H4 (cell line): ENCODE measurements around the gene VRTN. TPM values are rescaled to one million over a fixed set of nuclear protein-coding genes. Genes with fewer than 3 reads are reported as not detected.
"Not testable (repeated sequence)": the region's sequence is repeated elsewhere in the genome, so short reads cannot be mapped to it uniquely, and the experiment has no call there.

ENCODE experiments used
- DNase-seq: peaks from one replicate; pipeline ENCODE4 v3.0.0-alpha.2; 2015; ENCODE audit warnings: low spot score
- total RNA-seq: library from RNA; depleted of rRNA; stranded (reverse); fragments of >200 nt; shearing (Covaris generic); gene quantifications from 2 replicates; pipeline ENCODE4 v1.2.3, GENCODE V29; 2014

The VRTN gene
- total RNA-seq, 1 experiment from 2014 or later: not detected

DNA sequence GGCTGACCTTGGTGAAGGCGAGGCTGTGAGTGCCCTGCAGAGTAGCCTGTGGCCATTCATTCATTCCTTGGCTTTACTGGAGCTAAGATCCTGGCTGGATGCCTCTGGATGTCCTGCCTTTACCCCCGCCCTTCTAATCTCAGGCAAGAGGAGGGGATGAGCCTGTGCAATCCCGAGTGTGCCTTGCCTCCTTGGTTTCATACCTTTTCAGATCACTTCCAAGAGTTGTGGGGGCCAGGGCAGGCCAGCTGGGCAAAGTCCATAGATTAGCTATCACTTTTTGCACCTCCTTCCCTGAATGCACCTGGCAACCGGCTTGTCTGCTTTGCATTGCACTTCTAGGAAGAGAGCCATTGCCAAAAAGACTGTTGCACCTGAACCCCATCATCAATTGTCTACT, 1.5 kb downstream of the VRTN start:
- no peak for DNase-seq

- no peak for DNase-seq
Measured at GRCh38 chr14:74350211-74350927, 2.1 kb downstream of the VRTN start.

- no peak for DNase-seq
Measured at GRCh38 chr14:74350928-74351323, 2.7 kb downstream of the VRTN start.

DNA sequence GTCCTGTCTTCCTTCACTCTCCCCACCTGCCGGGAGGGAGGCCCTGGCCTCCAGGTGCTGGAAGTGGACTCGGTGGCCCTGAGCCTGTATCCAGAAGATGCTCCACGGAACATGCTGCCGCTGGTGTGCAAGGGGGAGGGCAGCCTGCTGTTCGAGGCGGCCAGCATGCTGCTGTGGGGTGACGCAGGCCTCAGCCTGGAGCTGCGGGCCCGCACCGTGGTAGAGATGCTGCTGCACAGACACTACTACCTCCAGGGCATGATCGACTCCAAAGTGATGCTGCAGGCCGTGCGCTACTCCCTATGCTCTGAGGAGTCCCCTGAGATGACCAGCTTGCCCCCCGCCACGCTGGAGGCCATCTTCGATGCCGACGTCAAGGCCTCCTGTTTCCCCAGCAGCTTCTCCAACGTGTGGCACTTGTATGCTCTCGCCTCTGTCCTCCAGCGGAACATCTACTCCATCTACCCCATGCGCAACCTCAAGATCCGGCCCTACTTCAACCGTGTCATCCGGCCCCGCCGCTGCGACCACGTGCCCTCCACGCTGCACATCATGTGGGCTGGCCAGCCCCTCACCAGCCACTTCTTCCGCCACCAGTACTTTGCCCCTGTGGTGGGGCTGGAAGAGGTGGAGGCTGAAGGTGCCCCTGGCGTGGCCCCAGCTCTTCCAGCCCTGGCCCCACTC, 8.8 kb downstream of the VRTN start:
- no peak for DNase-seq

- no peak for DNase-seq
Measured at GRCh38 chr14:74357585-74357984, 9.3 kb downstream of the VRTN start.

- DNase-seq: no peak
Measured at GRCh38 chr14:74358176-74358829, 10.0 kb downstream of the VRTN start.

DNA sequence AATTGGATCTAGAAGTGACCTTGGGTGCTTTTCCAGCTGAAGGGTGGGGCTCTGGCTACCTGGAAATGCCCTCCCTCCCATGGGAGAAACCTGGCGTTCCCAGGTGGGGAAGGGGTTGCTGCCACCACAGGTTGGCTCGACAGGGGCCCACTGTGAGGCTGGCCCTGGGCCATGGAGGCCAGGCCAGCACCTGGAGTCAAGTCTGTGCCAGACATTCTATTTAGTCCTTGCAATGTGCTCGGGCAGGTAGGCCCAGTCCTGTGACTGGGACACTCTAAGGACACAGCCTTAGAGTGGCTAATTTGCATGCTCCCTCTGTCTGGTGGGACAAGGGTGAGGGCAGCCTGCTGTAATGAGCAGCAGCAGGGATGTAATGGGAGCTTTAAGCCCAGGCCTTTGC, 11.9 kb downstream of the VRTN start:
- DNase-seq: no peak

GRCh38 chr14:74362361-74362915, 14.2 kb downstream of the VRTN start:
- DNase-seq: peak; percentile 68

- DNase-seq: no peak
Measured at GRCh38 chr14:74364271-74364880, 16.1 kb downstream of the VRTN start.

DNA sequence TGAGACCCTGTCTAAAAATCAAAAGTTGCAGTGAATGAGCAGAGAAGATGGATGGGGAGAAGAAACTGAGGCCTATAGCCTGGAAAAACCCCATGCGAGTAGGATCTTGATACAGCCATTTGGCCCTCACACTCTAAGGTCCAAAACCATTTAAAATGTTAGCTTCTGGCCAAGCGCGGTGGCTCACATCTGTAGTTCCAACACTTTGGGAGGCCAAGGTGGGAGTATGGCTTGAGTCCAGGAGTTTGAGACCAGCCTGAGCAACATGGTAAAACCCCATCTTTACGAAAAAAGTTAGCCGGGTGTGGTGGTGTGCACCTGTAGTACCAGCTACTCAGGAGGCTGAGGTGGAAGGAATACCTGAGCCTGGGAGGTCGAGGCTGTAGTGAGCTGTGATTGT, 19.8 kb downstream of the VRTN start:
- no peak for DNase-seq

GRCh38 chr14:74368441-74368840, 20.2 kb downstream of the VRTN start:
- DNase-seq: no peak

GRCh38 chr14:74377976-74378690, 29.9 kb downstream of the VRTN start:
- no peak for DNase-seq

DNA sequence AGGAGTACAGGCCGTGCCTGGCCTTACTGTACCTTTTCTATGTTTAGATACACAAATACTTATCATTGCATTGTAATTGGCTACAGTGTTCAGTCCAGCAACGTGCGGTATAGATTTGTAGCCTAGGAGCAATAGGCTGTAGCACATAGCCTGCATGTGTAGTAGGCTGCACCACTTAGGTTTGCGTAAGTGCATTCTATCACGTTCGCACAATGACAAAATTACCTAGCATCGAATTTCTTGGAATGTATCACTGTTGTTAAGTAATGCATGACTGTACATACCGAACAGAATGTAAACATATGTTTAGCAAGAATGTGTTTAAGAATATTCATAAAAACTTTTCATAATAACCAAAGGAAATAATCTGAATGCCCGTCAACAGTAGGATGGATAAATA, 31.9 kb downstream of the VRTN start:
- no peak for DNase-seq

GRCh38 chr14:74380845-74381244, 32.6 kb downstream of the VRTN start:
- no peak for DNase-seq

DNA sequence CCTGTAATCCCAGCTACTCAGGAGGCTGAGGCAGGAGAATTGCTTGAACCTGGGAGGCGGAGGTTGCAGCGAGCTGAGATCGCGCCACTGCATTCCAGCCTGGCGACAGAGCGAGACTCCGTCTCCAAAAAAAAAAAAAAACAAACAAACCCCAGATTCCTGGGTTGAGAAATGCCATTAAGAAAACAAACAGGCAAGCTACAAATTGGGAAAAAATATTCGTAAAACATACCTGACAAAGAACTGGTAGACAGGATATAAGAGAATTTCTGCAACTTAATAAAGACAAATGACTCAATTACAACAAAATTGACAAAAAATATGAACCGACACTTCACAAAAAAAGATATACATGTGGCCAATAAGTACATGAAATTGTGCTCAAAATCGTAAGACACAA, 33.3 kb downstream of the VRTN start:
- DNase-seq: not testable (repeated sequence)

- no peak for DNase-seq
Measured at GRCh38 chr14:74382231-74382630, 34.0 kb downstream of the VRTN start.

- DNase-seq: no peak
Measured at GRCh38 chr14:74389980-74390379, 41.7 kb downstream of the VRTN start.

DNA sequence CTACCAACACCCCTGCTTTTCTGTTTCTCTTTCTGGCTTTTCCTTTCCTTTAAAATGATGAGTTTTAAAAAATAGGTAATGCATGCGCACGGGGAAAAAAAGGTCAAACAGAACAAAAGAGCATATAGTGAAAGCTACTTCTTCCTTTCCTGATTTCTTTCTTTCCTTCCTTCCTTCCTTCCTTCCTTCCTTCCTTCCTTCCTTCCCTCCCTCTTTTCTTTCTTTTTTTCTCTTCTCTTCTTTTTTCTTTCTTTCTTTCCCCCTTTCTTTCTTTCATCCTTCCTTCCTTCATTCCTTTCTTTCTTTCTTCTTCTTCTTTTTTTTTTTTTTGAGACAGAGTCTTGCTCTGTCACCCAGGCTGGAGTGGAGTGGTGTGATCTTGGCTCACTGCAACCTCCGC, 42.2 kb downstream of the VRTN start:
- not testable (repeated sequence) for DNase-seq

GRCh38 chr14:74391479-74391878, 43.2 kb downstream of the VRTN start:
- no peak for DNase-seq

DNA sequence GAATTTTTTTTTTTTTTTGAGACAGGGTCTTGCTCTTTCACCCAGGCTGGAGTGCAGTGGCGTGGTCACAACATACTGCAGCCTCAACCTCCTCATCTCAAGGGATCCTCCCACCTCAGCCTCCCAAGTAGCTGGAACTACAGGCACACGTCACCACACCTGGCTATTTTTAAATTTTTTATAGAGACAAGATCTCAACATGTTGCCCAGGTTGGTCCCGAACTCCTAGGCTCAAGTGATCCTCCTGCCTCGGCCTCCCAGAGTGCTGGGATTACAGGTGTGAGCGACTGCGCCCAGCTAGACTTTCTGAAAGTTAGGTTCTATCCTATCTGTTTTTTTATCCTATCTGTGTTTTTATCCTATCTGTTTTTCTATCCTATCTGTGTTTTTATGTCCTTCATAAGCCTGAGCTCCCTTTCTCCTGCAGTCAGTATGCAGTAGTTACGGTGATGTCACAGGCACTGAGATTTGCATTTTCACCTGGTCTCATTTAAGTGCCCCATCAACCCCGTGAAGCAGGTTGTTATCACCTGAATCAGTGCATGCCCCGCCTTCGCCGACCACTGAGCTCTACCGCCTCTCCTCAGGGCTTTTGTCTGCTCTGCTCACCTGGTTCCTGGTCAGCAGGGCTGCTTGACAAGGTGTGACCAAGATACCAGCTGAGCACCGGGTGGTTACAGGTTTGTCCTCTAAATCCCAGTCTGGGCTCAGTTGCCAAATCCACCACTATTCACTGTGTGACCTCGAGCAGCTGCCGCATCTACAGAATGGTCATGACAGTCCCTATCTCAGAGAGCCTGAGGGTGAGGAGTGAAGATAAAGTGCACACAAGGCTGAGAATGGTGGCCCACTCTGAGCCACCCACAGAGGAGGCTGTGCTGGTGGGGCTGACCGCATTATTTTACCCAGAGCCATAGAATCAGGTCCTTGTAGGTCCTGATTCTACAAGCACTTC, 44.6 kb downstream of the VRTN start:
- DNase-seq: no peak
